NCI-H146 (cell line): Measurements from ENCODE around the gene EDAR.

ENCODE experiments used
- DNase-seq: peaks from one replicate; lab custom pipeline; 2025; lab: John Stamatoyannopoulos, UW

The EDAR gene

GRCh38 chr2:108940156-108940555 lies 48.9 kb downstream of the EDAR start:
- DNase-seq = no peak

DNA sequence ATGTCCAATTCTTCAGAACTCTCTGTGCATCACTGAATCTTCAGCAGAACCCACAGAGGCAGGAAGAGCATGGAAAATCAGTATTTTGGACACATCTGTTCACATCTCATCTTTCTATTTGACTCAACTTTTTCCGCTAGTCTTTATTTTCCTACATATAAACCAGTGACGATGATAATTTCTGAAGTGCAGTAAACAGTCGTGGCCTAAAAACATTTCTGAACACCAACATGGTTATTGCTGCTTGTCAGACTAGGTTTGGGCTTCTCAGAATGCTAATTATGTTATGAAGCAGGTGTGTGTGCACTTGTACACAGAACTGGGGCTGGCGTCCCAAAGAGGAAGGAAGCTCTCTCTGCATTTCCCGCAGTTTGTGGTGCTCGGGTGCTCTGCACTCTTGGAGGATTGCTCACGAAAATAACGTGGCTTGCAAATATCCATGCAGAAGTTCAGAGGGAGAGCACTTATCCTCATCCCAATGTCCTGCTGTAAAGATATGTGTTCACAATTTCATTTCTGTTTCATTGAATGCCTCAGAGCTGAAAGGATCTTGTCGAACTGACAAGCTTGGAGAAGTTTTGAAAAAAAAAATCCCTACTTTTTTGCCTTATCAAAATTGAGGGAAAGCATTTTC lies 50.8 kb downstream of the EDAR start:
- DNase-seq = no peak

DNA sequence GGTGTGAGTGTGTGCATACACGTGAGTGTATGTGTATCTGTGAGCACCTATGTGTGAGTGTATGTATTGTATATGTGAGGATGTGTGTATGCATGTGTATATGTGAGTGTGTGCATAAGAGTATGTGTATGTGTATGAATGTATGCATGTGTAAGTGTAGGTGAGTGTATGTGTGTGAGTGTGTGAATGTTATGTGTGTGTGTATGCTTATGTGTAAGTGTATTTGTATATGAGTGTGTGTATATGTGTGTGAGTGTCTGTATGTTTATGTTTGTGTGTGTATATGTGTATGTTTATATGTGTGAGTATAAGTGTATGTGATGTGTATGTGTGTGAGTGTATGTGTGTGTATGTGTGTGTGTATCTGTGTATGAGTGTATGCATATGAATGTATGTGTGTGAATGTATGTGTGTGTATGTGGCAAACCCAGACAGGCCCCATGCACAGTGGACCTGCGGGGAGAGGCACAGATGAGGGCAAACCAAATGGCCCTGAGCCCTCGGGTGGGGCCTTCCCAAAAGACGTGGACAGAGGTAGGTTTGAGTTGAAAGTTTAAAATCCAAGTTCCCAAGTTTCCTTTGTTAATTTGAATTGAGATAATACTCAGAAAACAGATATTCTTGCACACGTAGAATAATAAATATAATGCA lies 51.5 kb downstream of the EDAR start:
- no peak for DNase-seq

DNA sequence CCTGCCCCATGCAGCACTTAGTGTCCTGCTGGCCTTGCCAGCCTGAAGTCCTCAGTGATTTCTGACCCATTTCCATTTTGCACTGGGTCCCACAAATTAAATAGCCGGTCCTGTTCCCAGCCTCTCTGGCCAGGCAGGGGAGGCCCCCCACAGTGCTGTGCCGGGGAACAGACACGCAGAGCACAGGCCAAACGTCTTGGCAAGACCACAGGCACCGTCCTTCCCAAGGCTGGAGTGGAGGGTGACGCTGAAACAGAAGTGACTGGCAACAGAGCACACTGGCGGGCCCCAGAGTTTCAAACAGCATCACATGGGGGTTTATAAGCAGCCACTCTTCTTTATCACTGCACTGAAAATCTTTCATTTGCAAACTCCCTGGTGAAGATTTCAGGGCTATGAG lies 52.2 kb downstream of the EDAR start:
- no peak for DNase-seq

GRCh38 chr2:108936076-108936864 lies 52.8 kb downstream of the EDAR start:
- no peak for DNase-seq

GRCh38 chr2:108935271-108935741 lies 53.7 kb downstream of the EDAR start:
- DNase-seq = peak; percentile 20

DNA sequence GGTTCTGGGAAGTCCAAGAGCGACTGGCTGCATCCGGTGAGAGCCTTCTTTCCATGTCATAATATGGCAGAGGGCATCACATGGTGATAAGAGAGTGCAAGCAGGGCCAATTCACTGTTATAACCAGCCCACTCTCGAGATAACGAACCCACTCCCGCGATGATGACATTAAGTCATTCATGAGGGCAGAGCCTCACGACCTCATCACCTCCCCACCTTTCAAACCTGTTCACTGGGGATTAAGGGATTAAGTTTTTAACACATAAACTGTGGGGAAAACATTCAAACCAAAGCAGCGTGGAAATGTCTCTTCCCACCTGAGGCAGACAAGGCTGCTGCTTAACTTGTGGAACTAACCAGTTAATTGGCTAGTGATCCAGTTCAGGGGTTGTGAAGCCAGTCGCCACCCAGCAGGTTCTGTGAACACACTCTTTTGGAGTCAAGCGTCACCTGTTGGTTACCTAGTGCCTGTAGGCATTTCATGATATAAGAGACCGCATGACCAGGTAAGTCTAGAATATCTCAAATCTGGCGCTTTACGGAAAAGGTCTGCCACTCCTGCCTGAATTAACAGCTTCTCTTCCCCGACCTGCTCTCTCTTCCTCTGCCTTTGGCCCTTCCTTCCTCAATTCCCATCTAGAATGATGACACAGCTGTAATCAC lies 54.3 kb downstream of the EDAR start:
- no peak for DNase-seq

GRCh38 chr2:108934151-108934550 lies 54.9 kb downstream of the EDAR start:
- DNase-seq = no peak

GRCh38 chr2:108933691-108934117 lies 55.3 kb downstream of the EDAR start:
- peak; percentile 63 for DNase-seq

- no peak for DNase-seq
These were observed 56.2 kb downstream of the EDAR start for GRCh38 chr2:108932736-108933332.

DNA sequence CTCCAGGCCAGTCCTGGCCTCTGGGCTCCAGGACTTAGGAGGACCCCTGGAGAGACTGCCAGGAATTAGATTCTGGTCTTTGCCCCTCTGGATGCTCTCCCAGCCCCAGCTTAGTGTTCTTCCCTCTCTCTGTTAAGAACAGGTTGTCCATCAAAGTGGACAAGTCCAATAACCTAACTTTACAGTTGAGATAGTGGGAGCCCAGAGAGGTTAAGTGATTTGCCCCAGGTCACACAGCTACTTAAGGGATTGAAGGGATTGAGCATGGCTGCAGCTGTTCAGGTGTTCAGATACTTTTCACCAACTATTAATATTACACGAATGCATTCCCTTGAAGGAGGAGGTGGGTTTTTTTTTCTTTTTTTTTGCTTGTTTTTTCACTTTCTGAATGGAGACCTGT lies 57.6 kb downstream of the EDAR start:
- no peak for DNase-seq

DNA sequence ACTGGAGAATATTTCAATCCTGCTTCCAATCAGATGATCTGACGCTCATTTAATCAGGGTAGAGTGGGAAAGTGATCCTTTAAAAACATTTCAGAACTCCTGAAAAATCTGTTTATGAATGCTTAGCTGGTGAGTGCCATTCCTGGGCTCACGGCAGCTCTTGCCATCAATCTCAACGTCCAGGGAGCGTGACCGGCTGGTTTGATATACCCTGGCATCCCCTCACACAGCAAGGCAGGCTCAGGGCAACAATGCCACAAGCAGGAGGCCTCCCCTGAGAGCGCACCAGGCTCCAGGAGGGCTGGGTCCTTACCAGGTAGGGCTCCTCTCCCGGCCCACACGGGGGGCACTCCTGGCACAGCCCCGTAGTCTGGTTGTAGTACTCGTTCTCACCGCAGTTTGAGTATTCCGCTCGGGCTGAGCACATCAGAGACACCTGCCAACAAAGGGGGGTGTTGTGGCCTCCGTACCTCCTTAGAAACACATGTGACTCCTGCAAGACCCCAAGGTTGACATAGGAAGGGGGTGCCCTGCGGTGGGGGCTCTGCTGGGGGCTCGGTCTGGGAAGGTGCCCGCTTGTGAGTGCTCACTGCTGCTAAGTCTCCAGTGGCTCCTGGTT lies 59.1 kb downstream of the EDAR start:
- no peak for DNase-seq

DNA sequence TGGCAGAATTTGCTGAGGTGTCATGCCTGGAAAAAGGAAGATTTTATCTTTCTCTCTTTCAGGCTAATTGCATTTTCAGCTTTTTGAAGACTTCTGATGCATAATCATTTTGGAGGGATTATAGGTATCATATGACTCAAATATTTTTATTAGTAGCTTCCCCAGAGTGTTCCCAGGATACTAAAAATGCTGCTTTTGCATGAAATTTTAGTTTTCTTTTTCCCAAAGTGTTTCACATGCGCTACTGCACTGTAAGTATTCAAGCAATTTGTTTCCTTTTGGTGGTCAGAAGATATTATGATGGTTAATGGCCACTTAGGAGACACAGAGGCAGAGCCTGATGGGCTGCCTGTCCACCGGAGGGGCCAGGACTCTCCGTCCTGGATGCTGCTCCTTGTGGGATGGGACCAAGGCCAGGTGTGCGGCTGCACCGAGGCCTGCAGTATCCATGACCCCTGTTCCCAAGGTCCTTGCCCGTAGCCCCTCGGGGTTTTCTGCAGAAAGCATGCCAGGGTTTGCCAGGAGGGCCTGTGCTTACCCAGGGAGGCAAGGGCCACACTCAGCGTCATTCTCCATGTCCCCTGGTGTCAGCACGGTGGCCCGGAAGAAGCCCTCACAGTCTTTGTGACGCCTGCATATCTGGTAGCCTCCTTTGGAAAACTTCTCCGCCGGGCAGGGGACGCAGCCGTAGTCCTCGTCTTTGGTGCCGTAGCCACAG lies 60.2 kb downstream of the EDAR start:
- DNase-seq = no peak

GRCh38 chr2:108927936-108928659 lies 60.9 kb downstream of the EDAR start:
- peak; percentile 48 for DNase-seq

GRCh38 chr2:108927405-108927804 lies 61.6 kb downstream of the EDAR start:
- DNase-seq = no peak

- no peak for DNase-seq
These were observed 62.2 kb downstream of the EDAR start for GRCh38 chr2:108926561-108927380.

DNA sequence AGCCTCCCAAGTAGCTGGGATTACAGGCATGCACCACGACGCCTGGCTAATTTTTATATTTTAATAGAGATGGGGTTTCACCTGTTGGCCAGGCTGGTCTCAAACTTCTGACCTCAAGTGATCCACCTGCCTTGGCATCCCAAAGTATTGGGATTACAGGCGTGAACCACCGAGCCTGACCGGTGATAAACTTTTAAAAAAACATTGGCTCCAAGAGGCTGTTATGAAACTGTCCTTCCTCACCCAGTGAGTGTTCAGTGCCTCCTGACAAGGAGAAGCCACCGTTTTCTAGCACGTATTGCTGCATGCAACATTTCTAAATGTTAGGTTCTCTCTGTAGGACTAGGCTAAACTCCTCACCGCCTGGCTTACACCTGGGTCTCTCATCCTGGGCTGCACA lies 63.3 kb downstream of the EDAR start:
- DNase-seq = no peak

DNA sequence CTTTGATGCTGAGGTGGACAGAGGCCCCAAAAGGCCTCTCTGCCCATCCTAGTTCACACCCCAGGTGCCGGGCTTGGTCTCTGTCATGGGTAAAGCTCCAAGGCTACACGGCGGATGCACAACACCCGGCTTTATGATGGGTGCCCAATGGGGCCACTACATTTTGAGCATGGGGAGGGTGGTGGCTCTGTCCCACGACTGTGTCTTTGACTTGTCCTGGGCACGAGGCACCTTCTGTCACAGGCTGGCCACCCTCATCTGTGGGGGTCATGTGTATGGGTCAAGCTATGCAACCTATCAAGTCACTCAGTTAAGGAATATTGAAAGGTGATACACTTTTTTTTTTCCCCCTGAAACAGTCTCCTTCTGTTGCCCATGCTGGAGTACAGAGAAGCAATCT lies 63.7 kb downstream of the EDAR start:
- no peak for DNase-seq

DNA sequence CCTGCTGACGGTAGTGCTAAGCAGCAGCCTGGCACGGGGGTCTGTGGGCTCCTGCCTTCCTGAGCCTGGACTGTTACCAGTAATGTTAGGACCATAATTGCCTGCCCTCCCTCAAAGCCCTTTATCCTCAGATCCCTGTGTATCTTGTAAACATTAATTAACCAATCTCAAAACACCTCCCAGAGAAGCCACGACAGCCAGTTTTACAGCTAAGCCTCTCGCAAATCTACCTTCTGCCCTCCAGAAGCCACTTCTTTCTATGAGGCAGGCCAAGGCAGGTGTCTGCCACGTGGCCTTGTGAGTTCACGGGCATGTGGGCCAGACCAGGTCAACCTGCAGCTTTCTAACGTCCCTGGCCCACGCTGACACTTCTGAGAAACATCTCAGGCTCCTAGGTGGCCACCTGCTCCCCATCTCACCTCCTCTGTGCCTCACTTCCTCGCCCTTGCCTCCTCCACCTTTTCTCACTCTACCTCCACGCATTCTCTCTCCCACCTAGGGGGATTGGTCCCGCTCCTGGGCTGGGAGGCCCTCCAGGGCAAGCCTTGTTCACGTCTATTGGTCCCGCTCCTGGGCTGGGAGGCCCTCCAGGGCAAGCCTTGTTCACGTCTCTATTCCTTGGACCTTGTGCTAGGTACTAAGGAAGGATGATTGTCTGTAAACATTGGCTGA lies 64.3 kb downstream of the EDAR start:
- no peak for DNase-seq
